Cortex of kidney (tissue), 1 donor: ENCODE data around the gene CFAP20DC.
"Not testable (repeated sequence)": the region's sequence is repeated elsewhere in the genome, so short reads cannot be mapped to it uniquely, and the experiment has no call there.

Experiments used
- DNase-seq: peaks from one replicate; lab custom pipeline; 2025; lab: John Stamatoyannopoulos, UW

CFAP20DC gene

DNA sequence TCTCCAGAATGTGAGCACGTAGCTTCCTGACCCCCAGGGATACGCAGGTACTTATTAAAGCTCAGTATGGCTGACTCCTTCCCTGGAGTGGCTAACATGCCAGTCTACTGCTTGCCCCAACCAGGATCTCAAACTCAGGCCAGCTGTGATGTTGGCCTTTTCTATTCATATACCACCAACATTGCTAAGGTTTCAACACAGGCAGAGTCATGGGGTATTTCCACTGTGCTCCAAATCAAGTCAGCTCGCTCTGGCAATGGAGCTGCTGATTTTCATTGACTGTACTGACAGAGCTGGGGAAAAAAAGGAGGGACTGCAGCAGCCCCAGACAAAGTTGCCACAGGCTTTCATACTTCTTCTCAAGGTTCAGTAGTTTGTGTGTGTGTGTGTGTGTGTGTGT lies 87.0 kb downstream of the CFAP20DC start:
- DNase-seq: no peak

DNA sequence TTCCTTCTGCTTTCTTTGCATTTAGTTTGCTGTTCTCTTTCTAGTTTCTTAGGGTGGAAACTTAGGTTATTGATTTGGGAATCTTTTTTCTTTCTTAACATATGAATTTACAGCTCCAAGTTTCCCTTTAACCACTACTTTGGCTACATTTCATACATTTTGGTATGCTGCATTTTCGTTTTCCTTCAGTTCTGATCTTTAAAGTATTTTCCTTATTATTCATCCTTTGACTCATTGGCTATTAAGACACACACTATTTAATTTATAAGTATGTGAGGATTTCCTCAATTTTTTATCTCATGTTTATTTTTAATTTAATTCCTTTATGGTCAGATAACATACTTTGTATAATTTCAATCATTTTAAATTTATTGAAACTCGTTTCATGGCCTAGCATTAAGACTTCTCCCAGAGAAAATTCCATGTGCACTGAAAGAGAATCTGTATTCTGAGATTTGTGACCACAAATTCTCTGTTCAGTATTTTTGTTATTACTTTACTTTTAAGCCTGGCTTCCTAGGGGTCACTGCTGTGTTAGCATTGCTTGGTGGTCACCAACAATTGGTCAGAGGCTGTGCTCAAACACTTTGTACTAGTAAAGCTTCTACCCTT lies 87.7 kb downstream of the CFAP20DC start:
- DNase-seq: no peak

GRCh38 chr3:58955308-58955707 lies 94.5 kb downstream of the CFAP20DC start:
- DNase-seq: no peak

GRCh38 chr3:58953288-58953687 lies 96.5 kb downstream of the CFAP20DC start:
- DNase-seq: no peak

GRCh38 chr3:58952128-58952917 lies 97.5 kb downstream of the CFAP20DC start:
- DNase-seq: no peak

DNA sequence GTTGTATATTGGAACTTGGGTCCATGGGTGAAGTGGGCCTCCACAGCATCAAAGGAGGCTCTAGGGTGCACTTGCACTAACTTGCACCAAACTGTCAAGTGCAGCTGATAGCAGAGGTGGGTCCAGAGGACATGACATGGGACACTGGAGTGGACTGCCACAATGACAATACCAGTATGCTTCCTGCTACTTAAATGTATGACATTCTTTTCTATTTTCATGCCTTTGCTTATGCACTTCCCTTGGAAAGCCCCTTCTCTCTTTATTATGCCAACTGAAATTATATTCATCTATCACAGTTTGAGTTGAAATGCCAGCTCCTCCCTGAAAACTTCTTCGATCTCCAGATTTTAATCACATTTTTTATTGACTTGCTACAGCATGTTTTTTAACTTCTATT lies 101.8 kb downstream of the CFAP20DC start:
- no peak for DNase-seq

DNA sequence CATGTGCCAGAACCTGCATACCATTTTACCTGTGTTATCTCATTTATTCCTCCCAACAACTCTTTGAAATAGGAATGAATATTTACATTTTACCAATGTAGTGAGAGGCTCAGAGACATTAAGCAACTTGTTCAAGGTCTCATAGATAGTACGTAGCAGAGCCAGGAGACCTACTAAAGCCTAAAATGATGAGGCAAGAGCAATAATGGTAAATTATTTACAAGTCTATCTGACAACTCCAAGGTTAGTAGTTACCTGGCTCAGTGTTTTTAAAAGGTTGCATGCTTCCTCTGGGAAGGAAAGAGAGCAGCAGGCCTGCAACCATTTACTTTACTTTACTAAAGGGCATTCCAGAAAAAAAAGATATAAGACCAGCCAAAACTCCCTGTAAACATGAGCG lies 103.0 kb downstream of the CFAP20DC start:
- no peak for DNase-seq

- no peak for DNase-seq
Measured at GRCh38 chr3:58938057-58938456, 111.8 kb downstream of the CFAP20DC start.

GRCh38 chr3:58924578-58924977 lies 125.2 kb downstream of the CFAP20DC start:
- no peak for DNase-seq

GRCh38 chr3:58900386-58900785 lies 149.4 kb downstream of the CFAP20DC start:
- DNase-seq: no peak

GRCh38 chr3:58899953-58900298 lies 149.9 kb downstream of the CFAP20DC start:
- no peak for DNase-seq

DNA sequence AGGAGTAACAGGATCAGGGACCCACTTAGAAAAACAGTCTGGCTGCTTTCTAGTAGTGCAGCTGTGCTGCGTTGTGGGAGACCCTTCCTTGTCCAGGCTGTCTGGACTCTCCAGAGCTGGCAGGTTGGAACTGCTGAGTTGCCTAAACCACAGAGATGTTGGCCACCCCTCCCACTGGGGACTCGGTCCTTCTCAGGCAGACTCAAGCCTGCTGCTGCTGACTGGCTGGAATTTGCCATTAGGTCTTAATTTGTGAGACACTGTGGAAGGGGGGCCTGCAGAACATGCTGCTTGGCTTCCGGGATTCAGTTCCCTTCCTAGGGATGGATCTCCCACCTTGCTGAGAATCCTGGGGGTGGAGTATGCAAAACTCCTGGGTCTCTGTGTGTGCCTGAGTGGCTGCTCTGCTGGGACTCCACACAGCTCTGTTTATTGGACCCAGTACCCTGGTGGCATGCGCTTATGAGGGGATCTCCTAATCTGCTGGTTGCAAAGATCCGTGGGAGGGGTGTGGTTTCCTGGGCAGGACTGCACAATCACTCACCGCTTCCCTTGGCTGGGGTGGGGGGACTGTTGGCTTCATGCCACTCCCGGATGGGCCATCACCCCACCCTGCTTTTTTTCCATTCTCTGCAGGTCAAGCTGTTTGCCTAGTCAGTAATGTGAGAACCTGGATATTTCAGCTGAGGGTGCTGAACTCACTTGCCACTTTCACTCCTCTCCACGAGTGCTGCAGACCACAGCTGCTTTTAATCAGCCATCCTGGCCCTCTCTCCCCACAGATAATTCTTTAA lies 150.5 kb downstream of the CFAP20DC start:
- DNase-seq: no peak

DNA sequence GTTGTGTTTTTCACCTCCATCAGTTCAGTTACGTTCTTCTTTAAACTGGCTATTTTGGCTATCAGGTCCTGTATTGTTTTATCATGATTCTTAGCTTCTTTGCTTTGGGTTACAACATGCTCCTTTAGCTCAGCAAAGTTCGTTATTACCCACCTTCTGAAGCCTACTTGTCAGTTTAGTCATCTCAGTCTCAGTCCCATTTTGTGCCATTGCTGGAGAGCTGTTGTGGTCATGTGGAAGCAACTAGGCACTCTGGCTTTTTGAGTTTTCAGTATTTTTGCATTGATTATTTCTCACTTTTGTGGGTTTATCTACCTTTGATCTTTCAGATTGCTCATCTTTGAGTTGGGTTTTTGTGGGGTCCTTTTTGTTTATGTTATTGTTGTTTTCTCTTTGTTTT lies 151.3 kb downstream of the CFAP20DC start:
- DNase-seq: no peak

DNA sequence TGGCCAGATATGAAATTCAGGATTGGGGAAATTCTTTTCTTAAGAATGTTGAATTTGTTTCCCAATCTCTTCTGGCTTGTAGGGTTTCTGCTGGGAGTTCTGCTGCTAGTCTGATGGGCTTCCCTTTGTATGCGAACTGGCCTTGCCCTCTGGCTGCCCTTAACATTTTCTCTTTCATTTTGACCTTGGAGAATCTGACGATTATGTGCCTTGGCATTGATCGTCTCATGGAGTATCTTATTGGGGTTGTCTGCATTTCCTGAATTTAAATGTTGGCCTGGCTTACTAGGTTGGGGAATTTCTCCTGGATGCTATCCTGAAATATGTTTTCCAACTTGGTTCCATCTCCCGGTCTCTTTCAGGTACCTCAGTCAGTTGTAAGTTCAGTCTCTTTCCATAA lies 152.2 kb downstream of the CFAP20DC start:
- no peak for DNase-seq

GRCh38 chr3:58895678-58896077 lies 154.1 kb downstream of the CFAP20DC start:
- DNase-seq: not testable (repeated sequence)

DNA sequence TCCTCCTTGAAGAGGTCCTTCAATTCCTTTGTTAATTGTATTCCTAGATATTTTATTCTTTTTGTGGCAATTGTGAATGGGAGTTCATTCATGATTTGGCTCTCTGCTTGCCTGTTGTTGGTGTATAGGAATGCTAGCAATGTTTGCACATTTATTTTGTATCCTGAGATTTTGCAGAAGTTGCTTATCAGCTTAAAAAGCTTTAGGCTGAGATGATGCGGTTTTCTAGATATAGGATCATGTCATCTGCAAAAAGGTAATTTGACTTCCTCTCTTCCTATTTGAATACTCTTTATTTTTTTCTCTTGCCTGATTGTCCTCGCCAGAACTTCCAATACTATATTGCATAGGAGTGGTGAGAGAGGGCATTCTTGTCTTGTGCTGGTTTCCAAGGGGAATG lies 157.3 kb downstream of the CFAP20DC start:
- DNase-seq: not testable (repeated sequence)

DNA sequence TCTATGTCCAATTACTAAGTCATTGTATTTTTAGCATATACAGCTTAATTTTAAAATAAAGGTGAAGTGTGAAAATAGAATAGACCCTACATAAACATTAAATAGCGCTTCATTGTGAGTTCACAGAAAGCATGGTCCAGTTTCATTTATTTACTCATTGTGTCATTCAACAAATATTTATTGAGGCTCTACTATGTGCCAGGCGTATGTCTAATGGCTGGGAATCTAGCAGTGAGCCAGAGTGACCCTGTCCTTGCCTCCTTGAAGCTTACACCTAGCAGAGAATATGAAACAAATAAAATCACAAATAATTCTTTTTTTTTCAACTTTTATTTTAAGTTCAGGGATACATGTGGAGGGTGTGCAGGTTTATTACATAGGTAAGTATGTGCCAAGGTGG lies 161.7 kb downstream of the CFAP20DC start:
- no peak for DNase-seq

- no peak for DNase-seq
Measured at GRCh38 chr3:58884453-58884852, 165.4 kb downstream of the CFAP20DC start.

GRCh38 chr3:58880182-58880581 lies 169.6 kb downstream of the CFAP20DC start:
- DNase-seq: no peak

DNA sequence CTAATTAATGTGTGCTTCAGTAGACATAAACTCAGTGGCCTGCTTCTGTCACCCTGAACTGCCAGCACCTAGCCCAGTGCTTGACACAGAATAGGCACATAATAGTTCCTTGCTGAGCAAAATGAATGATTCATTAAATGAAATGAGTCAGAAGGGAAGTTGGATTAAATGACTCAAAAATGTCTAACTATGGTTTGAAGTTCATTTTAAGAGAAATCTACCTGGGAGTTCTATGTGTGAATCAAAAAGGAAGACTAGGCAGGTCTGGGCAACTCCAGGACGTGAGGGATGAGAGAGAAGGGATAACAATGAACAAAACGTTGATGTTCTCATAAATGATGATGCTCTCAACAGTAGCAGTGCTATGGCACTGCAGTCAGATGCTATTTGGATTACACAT lies 175.0 kb downstream of the CFAP20DC start:
- DNase-seq: no peak

GRCh38 chr3:58874248-58874741 lies 175.5 kb downstream of the CFAP20DC start:
- DNase-seq: no peak

DNA sequence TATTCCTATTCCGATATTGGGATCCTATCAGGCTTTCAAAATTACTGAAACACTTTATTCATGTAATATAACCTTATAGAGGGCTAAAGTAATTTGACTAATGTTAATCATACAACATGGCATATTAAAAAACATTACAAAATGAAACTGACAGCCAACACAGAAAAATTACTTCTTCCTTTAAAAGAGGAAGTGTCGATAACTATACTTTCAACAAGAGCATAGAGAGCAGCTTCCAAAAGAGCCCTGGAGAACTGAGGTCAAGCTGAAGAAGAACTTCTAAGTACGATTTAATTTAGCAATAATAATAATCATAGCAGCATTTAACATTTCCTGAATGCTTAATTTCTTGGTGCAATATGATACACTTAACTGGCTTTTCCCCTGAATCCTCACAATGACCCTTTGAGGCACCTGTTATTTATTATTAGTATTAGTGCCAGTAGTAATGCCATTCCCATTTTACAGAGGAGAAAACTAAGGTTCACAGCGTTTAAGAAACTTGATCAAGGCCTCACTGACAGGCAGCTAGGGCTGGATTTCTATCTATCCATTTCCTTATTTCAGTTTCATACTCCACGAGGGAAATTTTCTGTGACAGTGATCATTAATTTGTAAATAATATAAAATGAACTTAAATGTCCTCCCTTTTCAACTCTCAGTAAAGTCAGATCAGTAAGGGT lies 181.6 kb downstream of the CFAP20DC start:
- DNase-seq: no peak
